K562 (cell line): ENCODE results near the gene DGKB. TPM values are rescaled to one million over a fixed set of nuclear protein-coding genes. Genes with fewer than 3 reads are reported as not detected.

Source experiments
- ATAC-seq: fragments of 200-7000 bp; cut with Tn5 transposase; 3 replicates; pipeline ENCODE4 v1.9.1; 2020; ENCODE audit warnings: moderate library complexity
- BruUV-seq: library from RNA; stranded (reverse); fragments of 400-500 nt; replicated peaks from 2 replicates; lab custom pipeline; 2021; lab: Mats Ljungman, UMichigan
- CTCF ChIA-PET: fragments of 300-600 bp; formaldehyde crosslinking; extraction: SDS; loops from one replicate; lab custom pipeline; 2021; ENCODE audit warnings: low intra/inter-chr PET ratio; lab: Yijun Ruan, JAX
- POLR2A ChIA-PET: fragments of 300-600, 350-650 bp; sonication (Branson Sonifier 250); formaldehyde crosslinking; extraction: SDS; loops from one replicate; lab custom pipeline; 2021; ENCODE audit warnings: antibody characterized with exemption, inconsistent platforms; lab: Yijun Ruan, JAX
- DNase-seq, 4 experiments: peaks; one replicate each; pipeline versions ENCODE4 v3.0.0 to v3.0.0-alpha.2; 2011 to 2018; ENCODE audit warnings: low spot score in 3 of 4, mixed read lengths in 3 of 4; ENCODE audit errors: extremely low read depth in 1 of 4
- FAIRE-seq: peaks from 2 replicates; lab custom pipeline; 2011; peaks lifted over from hg19 to GRCh38; lab: Jason Lieb, UNC
- H2AFZ ChIP-seq: 2 replicates; pipeline ENCODE4 v1.6.0; 2011; ENCODE audit warnings: low read depth, low read length, control low read depth, inconsistent platforms
- H3K27ac ChIP-seq: fragments of 200-600 bp; 3 replicates; pipeline ENCODE4 v1.8.0; 2011; ENCODE audit warnings: low read depth, mild to moderate bottlenecking, control low read depth, inconsistent platforms, low read length, moderate library complexity, mixed read lengths; ENCODE audit errors: extremely low read depth
- H3K27me3 ChIP-seq, 2 experiments: fragments of 300-600 bp in 1 of 2; 2 replicates in 1 of 2; 3 replicates in 1 of 2; pipeline versions ENCODE4 v1.6.0 to v1.8.0; 2011; ENCODE audit warnings: inconsistent platforms in 2 of 2, low read length in 2 of 2, mild to moderate bottlenecking in 1 of 2, mixed read lengths in 1 of 2, moderate library complexity in 1 of 2; ENCODE audit not compliant: control insufficient read depth in 2 of 2, insufficient read depth in 2 of 2
- H3K36me3 ChIP-seq: fragments of 300-600 bp; 3 replicates; pipeline ENCODE4 v1.8.0; 2011; ENCODE audit warnings: mild to moderate bottlenecking, low read length, inconsistent platforms; ENCODE audit not compliant: control insufficient read depth, insufficient read depth
- H3K4me1 ChIP-seq, 2 experiments: fragments of 200-600 bp in 1 of 2; replicated peaks in 1 of 2; 2 replicates in 1 of 2; 3 replicates in 1 of 2; pipeline versions ENCODE4 v1.5.1 to v1.8.0; 2011; ENCODE audit warnings: inconsistent platforms in 2 of 2, low read length in 2 of 2, mild to moderate bottlenecking in 1 of 2, mixed read lengths in 1 of 2, moderate library complexity in 1 of 2; ENCODE audit not compliant: control insufficient read depth in 2 of 2, insufficient read depth in 2 of 2
- H3K4me2 ChIP-seq: 2 replicates; pipeline ENCODE4 v1.6.1; 2011; ENCODE audit warnings: low read length, control low read depth, inconsistent platforms, mixed read lengths; ENCODE audit not compliant: insufficient read depth
- H3K4me3 ChIP-seq: fragments of 200-600 bp; sonication (generic), shearing (Covaris generic); 2 replicates; pipeline ENCODE4 v1.5.1; 2016; ENCODE audit warnings: control low read depth, inconsistent platforms
- H3K79me2 ChIP-seq: fragments of 200-600 bp; 3 replicates; pipeline ENCODE4 v1.8.0; 2011; ENCODE audit warnings: low read length, inconsistent platforms; ENCODE audit not compliant: control insufficient read depth, insufficient read depth
- H3K9ac ChIP-seq, 2 experiments: 2 replicates each; pipeline versions ENCODE4 v1.6.0 to v1.6.1; 2011; ENCODE audit warnings: low read depth in 2 of 2, low read length in 2 of 2, control low read depth in 1 of 2, inconsistent platforms in 1 of 2, mild to moderate bottlenecking in 1 of 2, mixed read lengths in 1 of 2; ENCODE audit not compliant: insufficient read depth in 1 of 2
- H3K9me1 ChIP-seq: one replicate; pipeline ENCODE4 v1.6.0; 2011; ENCODE audit warnings: inconsistent platforms, mild to moderate bottlenecking, low read length, moderate library complexity; ENCODE audit not compliant: control insufficient read depth, insufficient read depth
- H3K9me3 ChIP-seq: replicated peaks from 2 replicates; pipeline ENCODE4 v1.5.1; 2011; ENCODE audit warnings: low read depth, low read length, inconsistent platforms; ENCODE audit not compliant: control insufficient read depth, insufficient read depth
- H4K20me1 ChIP-seq: replicated peaks from 2 replicates; pipeline ENCODE4 v1.6.1; 2011; ENCODE audit warnings: low read length, inconsistent platforms, mixed read lengths; ENCODE audit not compliant: control insufficient read depth, insufficient read depth
- EP400 ChIP-seq: fragments of 450-650 bp; IDR thresholded peaks from 2 replicates; pipeline ENCODE4 v1.6.1; 2017; ENCODE audit warnings: antibody characterized with exemption, mild to moderate bottlenecking, moderate library complexity
- ETV6 ChIP-seq, 3 experiments: fragments of 150-350 bp in 1 of 3; sonication (generic) in 1 of 3; formaldehyde crosslinking in 1 of 3; IDR thresholded peaks; 2 replicates each; pipeline versions ENCODE4 v1.6.1 to v1.8.0; 2014 to 2022; ENCODE audit warnings: borderline replicate concordance in 2 of 3, low read depth in 2 of 3, antibody characterized with exemption in 1 of 3, low read length in 1 of 3, mild to moderate bottlenecking in 1 of 3, missing genetic modification reagents in 1 of 3
- HINFP ChIP-seq: fragments of 450-650 bp; conservative IDR thresholded peaks from 2 replicates; pipeline ENCODE4 v1.6.1; 2016; ENCODE audit warnings: missing genetic modification characterization, low read depth, mild to moderate bottlenecking, control low read depth, missing compliant biosample characterization
- HSF4 ChIP-seq: fragments of 250-450 bp; sonication (Bioruptor Pico); IDR thresholded peaks from 2 replicates; pipeline ENCODE4 v2.1.2; 2022; ENCODE audit warnings: mild to moderate bottlenecking, moderate library complexity, borderline replicate concordance
- MIER1 ChIP-seq: fragments of 450-650 bp; IDR thresholded peaks from 2 replicates; pipeline ENCODE4 v1.6.1; 2016; ENCODE audit warnings: antibody characterized with exemption, mild to moderate bottlenecking, low read depth
- NFYB ChIP-seq: IDR thresholded peaks from 2 replicates; pipeline ENCODE4 v1.6.1; 2011; ENCODE audit warnings: mild to moderate bottlenecking, moderate library complexity; ENCODE audit not compliant: insufficient read length; ENCODE audit errors: extremely low read depth
- NRF1 ChIP-seq, 2 experiments: fragments of 450-650 bp; IDR thresholded peaks in 1 of 2; conservative IDR thresholded peaks in 1 of 2; 2 replicates each; pipeline ENCODE4 v1.6.1; 2014; ENCODE audit warnings: mild to moderate bottlenecking in 2 of 2
- TARDBP ChIP-seq: fragments of 450-650 bp; IDR thresholded peaks from 2 replicates; pipeline ENCODE4 v1.6.1; 2016
- ZBTB33 ChIP-seq: sonication (generic); formaldehyde crosslinking; IDR thresholded peaks from 2 replicates; pipeline ENCODE4 v1.8.1; 2023; ENCODE audit warnings: mild to moderate bottlenecking, missing genetic modification reagents
- ZSCAN29 ChIP-seq: fragments of 450-650 bp; IDR thresholded peaks from 2 replicates; pipeline ENCODE4 v1.6.1; 2017
- WGBS: fragments of 100-300 bp; shearing (Covaris generic); methylation state at CpG from one replicate; pipeline ENCODE4 v1.1.6; 2016; ENCODE audit warnings: low coverage, mixed read lengths; ENCODE audit not compliant: insufficient coverage; ENCODE audit errors: missing lambda C conversion rate; 5-methylcytosine and 5-hydroxymethylcytosine counted together
- in situ Hi-C: fragments of 300-500 bp; cut with MboI; formaldehyde crosslinking; loops from 4 replicates; pipeline ENCODE4 v1.15.0; 2018; ENCODE audit warnings: inconsistent platforms, mixed read lengths
- intact Hi-C: fragments of 100-400 bp; cut with micrococcal nuclease; formaldehyde crosslinking; loops from 2 replicates; pipeline ENCODE4 v1.14.2; 2022
- polyA plus RNA-seq, 8 experiments: library from polyadenylated mRNA; depleted of rRNA in 4 of 8; stranded (reverse) in 5 of 8; unstranded in 3 of 8; fragments of >200 nt; fragmentation: Nextera tagmentation in 2 of 8; fragmentation: Illumina TruSeq in 1 of 8; extraction: Ambion mirVana in 2 of 8; extraction: Trizol in 1 of 8; gene quantifications; 2 replicates each; pipeline versions ENCODE4 v1.2.1 to v1.2.3, GENCODE V29; 2011 to 2014; ENCODE audit warnings: inconsistent platforms in 1 of 8, missing spikeins in 1 of 8
- total RNA-seq, 7 experiments: library from RNA; depleted of rRNA in 6 of 7; stranded (reverse); fragments of >200 nt in 6 of 7; fragmentation: Illumina TruSeq in 2 of 7; extraction: Trizol in 2 of 7; gene quantifications; 2 replicates each; pipeline versions ENCODE4 v1.2.1 to v1.2.3, GENCODE V29; 2011 to 2021; ENCODE audit warnings: low replicate concordance in 1 of 7

DGKB gene
- total and polyA plus RNA-seq, 9 of the 15 experiments (the other 6 are each of a cell fraction or from before 2014, with no cell fraction given): 0.01 TPM; not detected in 8

GRCh38 chr7:14738086-14738485 is 164.5 kb downstream of the DGKB start:
- Histone ChIP-seq H4K20me1 (no peaks in the 10 kb centered on the region), H3K4me2 (no peak overlapping the region), H3K36me3 (no peaks in the 10 kb centered on the region), H2AFZ (no peak overlapping the region), H3K9me1 (no peaks in the 10 kb centered on the region), H3K27ac (no peak overlapping the region), H3K9ac (no peak overlapping the region), H3K27me3 (no peaks in the 10 kb centered on the region), H3K79me2 (no peaks in the 10 kb centered on the region), H3K9me3 (no peaks in the 10 kb centered on the region), H3K4me1 (no peaks in the 10 kb centered on the region), H3K4me3 (no peak overlapping the region)
- ATAC-seq (no peak), DNase-seq (no peak), FAIRE-seq (no peak)
- in situ Hi-C loops (no loop called here), intact Hi-C loops (no loop called here)
- ChIA-PET CTCF (no interaction called here), POLR2A (no interaction called here)
- 0% methylated on average over 1 of the region's 1 CpG for WGBS
- no TSS peak for BruUV-seq
- TF ChIP-seq NRF1 (conservative IDR thresholded peaks at IDR 0.05 in 1 of 2, IDR thresholded peaks at IDR 0.05 in 1 of 2) (no peak), EP400 (no peak), NFYB (no peak), HINFP (tag) (no peak), TARDBP (no peak), MIER1 (no peak), ZBTB33 (CRISPR knock-in tag) (no peak), ZSCAN29 (no peak), HSF4 (no peak), ETV6 (IDR thresholded peaks at IDR 0.05; ENCODE audit: borderline replicate concordance in 1 of 2, low read depth in 2 of 2, low read length in 1 of 2) (no peak), ETV6 (CRISPR knock-in tag; IDR thresholded peaks at IDR 0.05; ENCODE audit: borderline replicate concordance) (no peak)
